Testis (tissue), 3 donors: Measurements from ENCODE around the gene OSM. TPM values are rescaled to one million over a fixed set of nuclear protein-coding genes. Genes with fewer than 3 reads are reported as not detected.

ENCODE experiments used
- DNase-seq: peaks from one replicate; pipeline ENCODE4 v3.0.0-alpha.2; 2019
- H3K27ac ChIP-seq, 2 donors: fragments of 200-600 bp; sonication (generic); one replicate each; pipeline ENCODE4 v1.5.1; 2019
- H3K27me3 ChIP-seq: fragments of 200-600 bp; sonication (generic); one replicate; pipeline ENCODE4 v1.5.1; 2019
- H3K36me3 ChIP-seq: fragments of 200-600 bp; sonication (generic); one replicate; pipeline ENCODE4 v1.5.1; 2017; ENCODE audit warnings: low read depth; ENCODE audit errors: missing control alignments
- H3K4me1 ChIP-seq: fragments of 200-600 bp; sonication (generic); one replicate; pipeline ENCODE4 v1.5.1; 2019
- H3K4me3 ChIP-seq, 2 donors: fragments of 200-600 bp; sonication (generic); one replicate each; pipeline ENCODE4 v1.5.1; 2017 to 2019
- H3K9me3 ChIP-seq: fragments of 200-600 bp; sonication (generic); one replicate; pipeline ENCODE4 v1.5.1; 2017
- CTCF ChIP-seq, 3 experiments: fragments of 450-650 bp in 2 of 3; fragments of 200-600 bp in 1 of 3; sonication (generic) in 1 of 3; IDR thresholded peaks; one replicate each; pipeline ENCODE4 v1.5.1; 2016 to 2019; ENCODE audit warnings: antibody characterized with exemption in 3 of 3, mild to moderate bottlenecking in 2 of 3, moderate library complexity in 1 of 3
- POLR2A ChIP-seq: fragments of 450-650 bp; IDR thresholded peaks from one replicate; pipeline ENCODE4 v1.6.1; 2017; ENCODE audit warnings: antibody characterized with exemption, mild to moderate bottlenecking, moderate library complexity
- WGBS, 2 donors: methylation state at CpG; one replicate each; pipeline ENCODE4 v1.1.5; 2018; 5-methylcytosine and 5-hydroxymethylcytosine counted together
- intact Hi-C: fragments of 100-400 bp; cut with DNase I; formaldehyde crosslinking; loops from one replicate; pipeline ENCODE4 v1.15.1; 2023; ENCODE audit warnings: low total_unique reads
- polyA plus RNA-seq: library from polyadenylated mRNA; stranded (reverse); fragments of 350-450 nt; fragmentation: Illumina TruSeq; extraction: RNeasy Lipid Tissue Mini Kit (QIAGEN cat#74804); gene quantifications from one replicate; pipeline ENCODE4 v1.2.3, GENCODE V29; 2014; ENCODE audit warnings: low read depth, low replicate concordance; ENCODE audit not compliant: insufficient read depth
- total RNA-seq, 2 donors: library from RNA; depleted of rRNA; stranded (reverse); fragments of >200 nt; gene quantifications; one replicate each; pipeline ENCODE4 v1.2.3, GENCODE V29; 2016

OSM gene
- total and polyA plus RNA-seq, 3 donors from 2014 or later: 0.69 to 1.6 TPM; not detected in 1

GRCh38 chr22:30227438-30228228 is 39.0 kb downstream of the OSM start:
- H3K4me3 ChIP-seq: no peak overlapping the region
- peaks cover 9% of the 10 kb centered on the region for H3K4me1 ChIP-seq
- TF ChIP-seq CTCF (IDR thresholded peaks at IDR 0.05) (no peak), POLR2A (no peak)
- H3K27ac ChIP-seq: no peak overlapping the region
- no peaks in the 10 kb centered on the region for H3K36me3 ChIP-seq
- intact Hi-C loops: no loop called here
- H3K27me3 ChIP-seq: no peaks in the 10 kb centered on the region
- DNase-seq: no peak
- no peaks in the 10 kb centered on the region for H3K9me3 ChIP-seq
- 91 to 92% methylated on average over 4 of the region's 4 CpGs for WGBS, 2 donors

DNA sequence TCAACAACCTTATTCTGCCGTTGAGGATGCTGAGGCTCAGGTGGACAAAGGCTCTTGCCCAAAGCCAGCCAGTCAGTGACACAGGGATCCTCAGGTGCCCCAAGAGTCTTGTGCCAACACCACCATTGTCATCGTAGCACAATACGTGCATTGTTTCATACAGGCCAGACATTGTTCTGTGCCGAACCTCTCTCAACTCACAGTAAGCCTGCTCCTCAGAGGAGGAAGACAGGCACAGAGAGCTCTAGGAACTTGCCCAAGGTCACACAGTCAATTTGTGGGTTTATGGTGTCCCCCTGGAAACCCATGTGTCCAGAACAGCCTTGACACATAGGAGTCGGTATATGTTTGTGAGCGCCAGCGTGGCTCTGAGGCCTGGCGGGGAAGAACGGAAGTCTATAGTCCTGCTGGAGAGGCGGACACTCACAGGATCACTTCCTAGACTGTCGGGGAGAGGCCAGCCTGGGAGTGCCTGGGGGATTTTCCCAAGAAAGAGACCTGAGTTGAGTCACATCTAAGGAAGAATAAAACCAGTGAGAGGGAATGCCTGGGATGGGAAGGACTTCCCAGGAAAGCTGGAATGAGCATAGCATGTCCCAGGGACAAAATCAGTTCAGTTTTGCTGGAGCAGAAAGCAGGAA is 40.3 kb downstream of the OSM start:
- 74 to 75% methylated on average over 10 to 11 of the region's 11 CpGs for WGBS, 2 donors
- Histone ChIP-seq H3K27ac (no peak overlapping the region), H3K4me1 (peaks cover 9% of the 10 kb centered on the region), H3K9me3 (no peaks in the 10 kb centered on the region), H3K27me3 (no peaks in the 10 kb centered on the region), H3K4me3 (no peak overlapping the region), H3K36me3 (no peaks in the 10 kb centered on the region)
- TF ChIP-seq CTCF (IDR thresholded peaks at IDR 0.05) (no peak), POLR2A (no peak)
- intact Hi-C loops: no loop called here
- DNase-seq: no peak

GRCh38 chr22:30225220-30225927 is 41.3 kb downstream of the OSM start:
- intact Hi-C loops: no loop called here
- H3K4me3 ChIP-seq: no peak overlapping the region
- H3K9me3 ChIP-seq: no peaks in the 10 kb centered on the region
- TF ChIP-seq CTCF (IDR thresholded peaks at IDR 0.05): no peak
- TF ChIP-seq POLR2A: no peak
- WGBS, 2 donors: 86 to 88% methylated on average over 7 of the region's 7 CpGs
- no peak overlapping the region for H3K27ac ChIP-seq
- no peaks in the 10 kb centered on the region for H3K27me3 ChIP-seq
- no peaks in the 10 kb centered on the region for H3K36me3 ChIP-seq
- DNase-seq: no peak
- H3K4me1 ChIP-seq: peaks cover 9% of the 10 kb centered on the region

DNA sequence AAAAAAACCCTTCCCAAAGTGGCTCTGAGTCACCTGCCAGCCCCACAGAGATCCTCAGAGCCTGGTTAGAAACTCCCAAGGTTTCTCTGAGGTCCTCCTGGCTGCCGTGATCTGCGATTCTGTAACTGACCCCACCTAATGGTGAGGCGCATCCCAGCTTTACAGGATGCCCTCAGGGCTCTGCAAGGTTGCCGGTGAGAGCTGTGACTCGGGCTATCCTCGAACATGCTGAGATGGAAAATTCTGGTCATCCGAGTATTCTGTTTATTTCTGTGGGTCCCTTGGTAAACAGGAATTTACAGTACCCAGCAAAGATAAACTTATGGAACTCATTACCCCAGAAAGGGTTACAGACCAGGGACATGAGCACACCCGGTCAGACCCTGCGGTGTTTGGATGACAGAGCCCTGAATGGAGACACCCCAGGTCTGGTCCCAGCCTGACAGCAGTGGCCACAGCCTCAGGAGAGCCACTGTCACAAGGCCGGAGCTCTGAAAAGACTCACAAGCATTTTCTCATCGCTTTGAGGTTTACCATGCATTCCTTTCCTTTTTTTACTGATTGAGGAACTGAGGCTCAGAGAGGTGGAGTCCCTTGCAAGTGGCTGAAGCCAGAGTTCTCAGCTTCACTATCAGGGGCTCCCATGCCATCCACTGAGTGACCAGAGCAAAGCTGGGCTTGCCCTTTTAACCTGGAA is 42.3 kb downstream of the OSM start:
- Histone ChIP-seq H3K9me3 (no peaks in the 10 kb centered on the region), H3K27me3 (no peaks in the 10 kb centered on the region), H3K4me1 (peaks cover 9% of the 10 kb centered on the region), H3K36me3 (no peaks in the 10 kb centered on the region), H3K27ac (no peak overlapping the region), H3K4me3 (no peak overlapping the region)
- intact Hi-C loops: no loop called here
- DNase-seq: no peak
- TF ChIP-seq CTCF (IDR thresholded peaks at IDR 0.05) (no peak), POLR2A (no peak)
- WGBS, 2 donors: 63 to 74% methylated on average over 11 of the region's 11 CpGs
